GM19452 (cell line): ENCODE results near the gene PAQR4.
"Not testable (repeated sequence)": the region's sequence is repeated elsewhere in the genome, so short reads cannot be mapped to it uniquely, and the experiment has no call there.

ENCODE experiments used
- ATAC-seq: cut with Tn5 transposase; IDR thresholded peaks from one replicate; pipeline ENCODE4 v1.9.1; 2021; ENCODE audit not compliant: unreplicated experiment

Gene PAQR4

GRCh38 chr16:2943716-2944115 is 25.4 kb upstream of the PAQR4 start:
- ATAC-seq = not testable (repeated sequence)

GRCh38 chr16:2946649-2947048 is 22.5 kb upstream of the PAQR4 start:
- ATAC-seq = no peak

GRCh38 chr16:2948807-2949704 is 20.1 kb upstream of the PAQR4 start:
- no peak for ATAC-seq

- ATAC-seq = no peak
These were observed 19.3 kb upstream of the PAQR4 start for GRCh38 chr16:2949705-2950352.

GRCh38 chr16:2950353-2950724 is 18.8 kb upstream of the PAQR4 start:
- ATAC-seq = no peak

GRCh38 chr16:2950773-2951172 is 18.4 kb upstream of the PAQR4 start:
- ATAC-seq = no peak

GRCh38 chr16:2952679-2953078 is 16.5 kb upstream of the PAQR4 start:
- no peak for ATAC-seq

GRCh38 chr16:2953706-2954627 is 15.2 kb upstream of the PAQR4 start:
- ATAC-seq = no peak

- no peak for ATAC-seq
These were observed 14.3 kb upstream of the PAQR4 start for GRCh38 chr16:2954656-2955381.

GRCh38 chr16:2955438-2955778 is 13.7 kb upstream of the PAQR4 start:
- no peak for ATAC-seq

GRCh38 chr16:2955779-2956578 is 13.2 kb upstream of the PAQR4 start:
- ATAC-seq = no peak

- no peak for ATAC-seq
These were observed 12.6 kb upstream of the PAQR4 start for GRCh38 chr16:2956579-2956956.

GRCh38 chr16:2959206-2959605 is 9.9 kb upstream of the PAQR4 start:
- ATAC-seq = no peak

GRCh38 chr16:2960183-2961010 is 8.8 kb upstream of the PAQR4 start:
- no peak for ATAC-seq

GRCh38 chr16:2962334-2963073 is 6.6 kb upstream of the PAQR4 start:
- ATAC-seq = no peak

GRCh38 chr16:2963074-2963722 is 6.0 kb upstream of the PAQR4 start:
- ATAC-seq = no peak

- ATAC-seq = no peak
These were observed 5.2 kb upstream of the PAQR4 start, which contains the start of gene KREMEN2 for GRCh38 chr16:2963723-2964474. TSS of gene KREMEN2 (plus strand) at chr16:2964275. CDS start at chr16:2964521, 246 bp downstream.
